H1 (cell line): Measurements from ENCODE around the gene NKIRAS2. TPM values are rescaled to one million over a fixed set of nuclear protein-coding genes. Genes with fewer than 3 reads are reported as not detected.

Source experiments
- CTCF ChIA-PET: fragments of 300-600 bp; sonication (Branson Sonifier 250); formaldehyde crosslinking; loops from one replicate; lab custom pipeline; 2021; ENCODE audit not compliant: partially characterized antibody; lab: Charles Lee
- POLR2A ChIA-PET: fragments of 300-600 bp; sonication (Branson Sonifier 250); formaldehyde crosslinking; loops from one replicate; lab custom pipeline; 2021; ENCODE audit warnings: inconsistent platforms; ENCODE audit not compliant: partially characterized antibody; lab: Charles Lee
- DNase-seq, 2 experiments: peaks; one replicate each; pipeline versions ENCODE4 v3.0.0 to v3.0.0-alpha.2; 2010 to 2022; ENCODE audit warnings: low spot score in 2 of 2, low read depth in 1 of 2, mixed read lengths in 1 of 2
- FAIRE-seq: peaks from 2 replicates; lab custom pipeline; 2011; peaks lifted over from hg19 to GRCh38; lab: Jason Lieb, UNC
- H2AFZ ChIP-seq: 2 replicates; pipeline ENCODE4 v1.8.1; 2012; ENCODE audit warnings: low read length, inconsistent platforms
- H2AK5ac ChIP-seq: 2 replicates; pipeline ENCODE4 v1.6.1; 2013; ENCODE audit warnings: low read depth, low read length
- H2BK120ac ChIP-seq: replicated peaks from 2 replicates; pipeline ENCODE3; 2013; ENCODE audit warnings: low read depth, low read length, inconsistent platforms
- H2BK12ac ChIP-seq: 2 replicates; pipeline ENCODE4 v1.6.1; 2013; ENCODE audit warnings: low read depth, low read length
- H2BK15ac ChIP-seq: 2 replicates; pipeline ENCODE4 v1.6.1; 2013; ENCODE audit warnings: low read length
- H2BK20ac ChIP-seq: 2 replicates; pipeline ENCODE4 v1.6.1; 2013; ENCODE audit warnings: low read length
- H2BK5ac ChIP-seq: 2 replicates; pipeline ENCODE4 v1.6.1; 2013; ENCODE audit warnings: low read depth, low read length
- H3K14ac ChIP-seq: 2 replicates; pipeline ENCODE4 v1.6.1; 2013; ENCODE audit warnings: inconsistent platforms; ENCODE audit not compliant: insufficient read length
- H3K18ac ChIP-seq: 2 replicates; pipeline ENCODE4 v1.6.1; 2013; ENCODE audit warnings: low read length; ENCODE audit errors: extremely low read depth
- H3K23ac ChIP-seq: 2 replicates; pipeline ENCODE4 v1.6.1; 2013; ENCODE audit warnings: inconsistent platforms; ENCODE audit not compliant: insufficient read length
- H3K23me2 ChIP-seq: 2 replicates; pipeline ENCODE4 v1.6.1; 2013; ENCODE audit warnings: low read depth, low read length
- H3K27ac ChIP-seq: 2 replicates; pipeline ENCODE4 v1.6.1; 2011; ENCODE audit warnings: low read depth, low read length, inconsistent platforms
- H3K27me3 ChIP-seq, 4 experiments: replicated peaks in 1 of 4; 1 replicate in 1 of 4; 2 replicates in 3 of 4; pipeline versions ENCODE4 v1.6.1 to v1.8.1; 2011 to 2013; ENCODE audit warnings: low read length in 3 of 4, mild to moderate bottlenecking in 3 of 4, inconsistent platforms in 2 of 4, mixed read lengths in 2 of 4, moderate library complexity in 1 of 4; ENCODE audit not compliant: control insufficient read depth in 3 of 4, insufficient read depth in 3 of 4; ENCODE audit errors: extremely low read depth in 1 of 4
- H3K36me3 ChIP-seq, 4 experiments: 2 replicates each; pipeline versions ENCODE4 v1.6.1 to v1.8.1; 2011 to 2013; ENCODE audit warnings: mild to moderate bottlenecking in 4 of 4, low read length in 3 of 4, moderate library complexity in 2 of 4, control low read depth in 1 of 4, inconsistent platforms in 1 of 4; ENCODE audit not compliant: insufficient read depth in 4 of 4, control insufficient read depth in 2 of 4
- H3K4ac ChIP-seq: replicated peaks from 2 replicates; pipeline ENCODE3; 2013; ENCODE audit warnings: low read length, low read depth, mixed read lengths, inconsistent platforms; ENCODE audit not compliant: insufficient read length
- H3K4me1 ChIP-seq, 4 experiments: replicated peaks in 1 of 4; 1 replicate in 1 of 4; 2 replicates in 3 of 4; pipeline versions ENCODE4 v1.6.1 to v1.8.1; 2011 to 2013; ENCODE audit warnings: low read length in 3 of 4, inconsistent platforms in 2 of 4, mixed read lengths in 1 of 4; ENCODE audit not compliant: insufficient read depth in 4 of 4, control insufficient read depth in 3 of 4
- H3K4me2 ChIP-seq, 2 experiments: 2 replicates each; pipeline versions ENCODE4 v1.6.1 to v1.8.1; 2011 to 2013; ENCODE audit warnings: low read depth in 2 of 2, low read length in 2 of 2, control low read depth in 1 of 2, inconsistent platforms in 1 of 2, mild to moderate bottlenecking in 1 of 2; ENCODE audit not compliant: insufficient read depth in 1 of 2
- H3K4me3 ChIP-seq, 4 experiments: fragments of 200-600, 300-600 bp in 1 of 4; sonication (generic), shearing (Covaris generic), sonication (Bioruptor Twin) in 1 of 4; 2 replicates each; pipeline versions ENCODE4 v1.5.1 to v1.8.1; 2011 to 2016; ENCODE audit warnings: low read length in 4 of 4, low read depth in 3 of 4, control low read depth in 2 of 4, inconsistent platforms in 2 of 4, mild to moderate bottlenecking in 2 of 4, mixed read lengths in 1 of 4, moderate library complexity in 1 of 4; ENCODE audit not compliant: insufficient read depth in 2 of 4; ENCODE audit errors: extremely low read depth in 1 of 4
- H3K56ac ChIP-seq: replicated peaks from 2 replicates; pipeline ENCODE3; 2013; ENCODE audit warnings: low read depth, mild to moderate bottlenecking, mixed read lengths, low read length, inconsistent platforms; ENCODE audit not compliant: insufficient read length
- H3K79me1 ChIP-seq: 2 replicates; pipeline ENCODE4 v1.6.1; 2013; ENCODE audit warnings: low read depth, low read length, control low read depth
- H3K79me2 ChIP-seq, 2 experiments: 2 replicates each; pipeline versions ENCODE4 v1.6.1 to v1.8.1; 2012 to 2013; ENCODE audit warnings: low read length in 2 of 2, mild to moderate bottlenecking in 2 of 2, inconsistent platforms in 1 of 2; ENCODE audit not compliant: insufficient read depth in 2 of 2, control insufficient read depth in 1 of 2
- H3K9ac ChIP-seq, 4 experiments: replicated peaks in 1 of 4; 1 replicate in 1 of 4; 2 replicates in 3 of 4; pipeline versions ENCODE4 v1.6.1 to v1.8.1; 2011 to 2013; ENCODE audit warnings: low read depth in 3 of 4, low read length in 3 of 4, control low read depth in 2 of 4, mild to moderate bottlenecking in 2 of 4, moderate library complexity in 2 of 4, inconsistent platforms in 1 of 4; ENCODE audit errors: extremely low read depth in 1 of 4
- H3K9me3 ChIP-seq, 2 experiments: 2 replicates each; pipeline versions ENCODE4 v1.6.1 to v1.8.1; 2012 to 2013; ENCODE audit warnings: mild to moderate bottlenecking in 2 of 2, moderate library complexity in 2 of 2, control low read depth in 1 of 2, inconsistent platforms in 1 of 2, low read depth in 1 of 2, low read length in 1 of 2, mixed read lengths in 1 of 2; ENCODE audit not compliant: insufficient read depth in 2 of 2
- H4K20me1 ChIP-seq, 2 experiments: replicated peaks in 1 of 2; 2 replicates each; pipeline versions ENCODE3 to v1.8.1; 2011 to 2013; ENCODE audit warnings: inconsistent platforms in 2 of 2, low read length in 2 of 2, mild to moderate bottlenecking in 1 of 2; ENCODE audit not compliant: insufficient read depth in 2 of 2, control insufficient read depth in 1 of 2
- H4K5ac ChIP-seq: 2 replicates; pipeline ENCODE4 v1.6.1; 2013; ENCODE audit warnings: low read length, low read depth, mixed read lengths, inconsistent platforms; ENCODE audit not compliant: insufficient read length
- H4K8ac ChIP-seq: 2 replicates; pipeline ENCODE4 v1.8.0; 2013; ENCODE audit warnings: mild to moderate bottlenecking, moderate library complexity, low read length, inconsistent platforms; ENCODE audit not compliant: insufficient read depth; ENCODE audit errors: extremely low read depth
- H4K91ac ChIP-seq: replicated peaks from 2 replicates; pipeline ENCODE3; 2013; ENCODE audit warnings: low read length, mixed read lengths, inconsistent platforms; ENCODE audit not compliant: insufficient read length
- EGR1 ChIP-seq: IDR thresholded peaks from 2 replicates; pipeline ENCODE4 v1.6.1; 2011; ENCODE audit warnings: low read depth, low read length, borderline replicate concordance
- JUND ChIP-seq: IDR thresholded peaks from 2 replicates; pipeline ENCODE4 v1.6.1; 2011; ENCODE audit warnings: mild to moderate bottlenecking, improper control_type of control experiment, low read length
- NRF1 ChIP-seq: IDR thresholded peaks from 2 replicates; pipeline ENCODE4 v1.6.1; 2011; ENCODE audit warnings: mild to moderate bottlenecking, low read depth, low read length, improper control_type of control experiment
- POLR2AphosphoS5 ChIP-seq: IDR thresholded peaks from 2 replicates; pipeline ENCODE4 v1.6.1; 2011; ENCODE audit warnings: low read depth, low read length
- RBBP5 ChIP-seq: IDR thresholded peaks from 2 replicates; pipeline ENCODE4 v1.7.1; 2012; ENCODE audit warnings: low read depth, mild to moderate bottlenecking, inconsistent platforms, low read length, moderate library complexity, borderline replicate concordance
- RNF2 ChIP-seq: fragments of 200-900, 300-1000 bp; sonication (generic); IDR thresholded peaks from 2 replicates; pipeline ENCODE4 v1.7.1; 2016; ENCODE audit warnings: borderline replicate concordance, low read depth, mild to moderate bottlenecking, antibody characterized with exemption, low read length; ENCODE audit not compliant: poor library complexity, severe bottlenecking; ENCODE audit errors: missing control alignments
- TAF7 ChIP-seq: optimal IDR thresholded peaks from 2 replicates; pipeline ENCODE3; 2011; ENCODE audit warnings: low read depth, mild to moderate bottlenecking, inconsistent platforms, low read length, moderate library complexity, borderline replicate concordance
- WGBS, 2 experiments: shearing (Covaris generic) in 1 of 2; methylation state at CpG; one replicate each; pipeline versions ENCODE4 v1.1.6 to v1.1.7; 2013 to 2015; ENCODE audit warnings: low lambda C conversion rate in 2 of 2, mixed read lengths in 2 of 2, inconsistent platforms in 1 of 2, low coverage in 1 of 2, missing lambda C conversion rate in 1 of 2; ENCODE audit not compliant: insufficient replicate concordance in 2 of 2, insufficient coverage in 1 of 2, insufficient read length in 1 of 2; ENCODE audit errors: extremely low coverage in 1 of 2, missing lambda C conversion rate in 1 of 2; 5-methylcytosine and 5-hydroxymethylcytosine counted together
- polyA plus RNA-seq, 7 experiments: library from polyadenylated mRNA; depleted of rRNA in 3 of 7; stranded (reverse) in 5 of 7; unstranded in 2 of 7; fragments of >200 nt in 5 of 7; fragments of 200-250 nt in 2 of 7; gene quantifications; 1 replicate in 5 of 7; 2 replicates in 1 of 7; 4 replicates in 1 of 7; pipeline versions ENCODE4 v1.2.1 to v1.2.3, GENCODE V29; 2011 to 2013; ENCODE audit warnings: missing spikeins in 2 of 7, mixed read lengths in 2 of 7
- total RNA-seq: library from RNA; stranded (reverse); fragmentation: NEBNext Ultra II Directional; extraction: Animal tissue kit (Norgen Biotek cat#: 25700); gene quantifications from 2 replicates; pipeline ENCODE4 v1.2.1, GENCODE V29; 2021
- TF ChIP-seq, protein P1 (sequence below), 3 experiments: IDR thresholded peaks; 1 replicate in 2 of 3; 2 replicates in 1 of 3; pipeline versions ENCODE4 v1.5.1 to v1.6.1; 2011; ENCODE audit warnings: low read length in 3 of 3, mild to moderate bottlenecking in 3 of 3, inconsistent platforms in 2 of 3, low read depth in 1 of 3, moderate library complexity in 1 of 3; ENCODE audit not compliant: insufficient read depth in 1 of 3; ENCODE audit errors: control extremely low read depth in 1 of 3
- TF ChIP-seq, protein P2 (sequence below): IDR thresholded peaks from 2 replicates; pipeline ENCODE4 v1.6.1; 2012; ENCODE audit warnings: inconsistent platforms

The NKIRAS2 gene
- total and polyA plus RNA-seq, 2 of the 8 experiments (the other 6 are each of a cell fraction or from before 2014, with no cell fraction given): 34.5 to 51.1 TPM

DNA sequence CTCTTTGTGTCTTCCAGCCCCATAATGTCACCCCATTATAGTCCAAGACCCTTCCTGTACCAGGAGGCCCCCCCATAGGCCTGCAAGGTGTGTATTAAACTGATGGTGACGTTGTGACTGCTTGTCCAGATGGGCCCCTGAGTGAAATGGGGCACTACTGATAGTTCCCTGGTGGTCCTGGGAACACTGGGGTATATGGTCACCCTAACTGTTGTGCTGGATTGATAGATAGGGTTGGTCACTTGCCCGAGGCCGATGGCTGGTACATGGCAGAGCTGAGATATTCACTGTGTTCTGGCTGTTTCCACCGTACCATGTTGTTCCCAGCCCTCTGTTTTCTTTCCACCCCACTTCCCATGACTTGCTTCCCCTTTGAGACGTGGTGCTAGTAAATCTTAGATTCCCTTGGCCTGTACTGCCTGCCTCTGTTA lies 49.0 kb upstream of the NKIRAS2 start:
- H3K27me3 ChIP-seq: no peaks in the 10 kb centered on the region
- DNase-seq: no peak
- H2BK20ac ChIP-seq: no peak overlapping the region
- CTCF ChIA-PET: no interaction called here
- 0 out of 2 replicates have a peak overlapping the region, but pooled peaks have one; percentile 42 for H2AK5ac ChIP-seq
- H4K20me1 ChIP-seq: peaks cover 2 to 19% of the 10 kb centered on the region in 2 experiments
- no peak overlapping the region for H3K4me3 ChIP-seq
- peaks cover 16 to 41% (median 38%) of the 10 kb centered on the region in 4 experiments for H3K36me3 ChIP-seq
- H2BK12ac ChIP-seq: no peak overlapping the region
- H3K79me1 ChIP-seq: peaks cover 3% of the 10 kb centered on the region; the same call in 1 of the 2 replicates
- no peak overlapping the region for H3K9ac ChIP-seq
- no peak overlapping the region for H3K4me2 ChIP-seq
- peaks cover 7% of the 10 kb centered on the region; the same call in 1 of the 2 replicates for H3K23me2 ChIP-seq
- FAIRE-seq: no peak
- no peak overlapping the region for H4K5ac ChIP-seq
- no peak overlapping the region for H3K18ac ChIP-seq
- no peak overlapping the region for H2BK120ac ChIP-seq
- no peak overlapping the region for H3K23ac ChIP-seq
- H2BK15ac ChIP-seq: no peak overlapping the region
- H3K9me3 ChIP-seq: no peaks in the 10 kb centered on the region
- no peak overlapping the region for H3K56ac ChIP-seq
- H4K91ac ChIP-seq: no peak overlapping the region
- POLR2A ChIA-PET: interaction anchor here (1.0 to 2.1 kb wide), 4 partner anchors 38 to 46 kb away, joined by 3 to 4 read pairs (median 4); partner anchors contain the start of genes DNAJC7 and ODAD4
- H3K27ac ChIP-seq: no peak overlapping the region
- H3K4me1 ChIP-seq: peaks cover 0 to 6% (median 4%) of the 10 kb centered on the region in 4 experiments; a peak in 5 of 7 replicates
- H3K4ac ChIP-seq: no peak overlapping the region
- H2BK5ac ChIP-seq: peak overlapping the region; percentile 66; the same call in 1 of the 2 replicates
- 91% methylated on average over 5 of the region's 5 CpGs; no CpG with 5 or more reads in 1 of the 2 experiments for WGBS, 2 experiments
- H2AFZ ChIP-seq: no peak overlapping the region
- H4K8ac ChIP-seq: peak overlapping the region; percentile 14; the same call in 1 of the 2 replicates
- no peak overlapping the region for H3K14ac ChIP-seq
- H3K79me2 ChIP-seq: no peaks in the 10 kb centered on the region
- TF ChIP-seq, protein P1, sequence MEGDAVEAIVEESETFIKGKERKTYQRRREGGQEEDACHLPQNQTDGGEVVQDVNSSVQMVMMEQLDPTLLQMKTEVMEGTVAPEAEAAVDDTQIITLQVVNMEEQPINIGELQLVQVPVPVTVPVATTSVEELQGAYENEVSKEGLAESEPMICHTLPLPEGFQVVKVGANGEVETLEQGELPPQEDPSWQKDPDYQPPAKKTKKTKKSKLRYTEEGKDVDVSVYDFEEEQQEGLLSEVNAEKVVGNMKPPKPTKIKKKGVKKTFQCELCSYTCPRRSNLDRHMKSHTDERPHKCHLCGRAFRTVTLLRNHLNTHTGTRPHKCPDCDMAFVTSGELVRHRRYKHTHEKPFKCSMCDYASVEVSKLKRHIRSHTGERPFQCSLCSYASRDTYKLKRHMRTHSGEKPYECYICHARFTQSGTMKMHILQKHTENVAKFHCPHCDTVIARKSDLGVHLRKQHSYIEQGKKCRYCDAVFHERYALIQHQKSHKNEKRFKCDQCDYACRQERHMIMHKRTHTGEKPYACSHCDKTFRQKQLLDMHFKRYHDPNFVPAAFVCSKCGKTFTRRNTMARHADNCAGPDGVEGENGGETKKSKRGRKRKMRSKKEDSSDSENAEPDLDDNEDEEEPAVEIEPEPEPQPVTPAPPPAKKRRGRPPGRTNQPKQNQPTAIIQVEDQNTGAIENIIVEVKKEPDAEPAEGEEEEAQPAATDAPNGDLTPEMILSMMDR (IDR thresholded peaks at IDR 0.05; ENCODE audit: control extremely low read depth in 1 of 3, insufficient read depth in 1 of 3, low read depth in 1 of 3, low read length in 3 of 3): no peak
- TF ChIP-seq POLR2AphosphoS5 (peak; percentile 65; the same call in 1 of the 2 replicates), JUND (no peak), EGR1 (no peak), RNF2 (no peak), RBBP5 (no peak), NRF1 (no peak), TAF7 (no peak)
- TF ChIP-seq, protein P2, sequence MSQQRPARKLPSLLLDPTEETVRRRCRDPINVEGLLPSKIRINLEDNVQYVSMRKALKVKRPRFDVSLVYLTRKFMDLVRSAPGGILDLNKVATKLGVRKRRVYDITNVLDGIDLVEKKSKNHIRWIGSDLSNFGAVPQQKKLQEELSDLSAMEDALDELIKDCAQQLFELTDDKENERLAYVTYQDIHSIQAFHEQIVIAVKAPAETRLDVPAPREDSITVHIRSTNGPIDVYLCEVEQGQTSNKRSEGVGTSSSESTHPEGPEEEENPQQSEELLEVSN: no peak
